MM.1S (cell line): ENCODE results near the gene SLC38A10.

ENCODE experiments used
- DNase-seq: peaks from one replicate; pipeline ENCODE4 v3.0.0-alpha.2; 2015
- H2AFZ ChIP-seq: fragments of 300-600 bp; sonication (generic); 2 replicates; pipeline ENCODE4 v1.6.0; 2016; ENCODE audit warnings: antibody characterized with exemption, low read length
- H3F3A ChIP-seq: fragments of 300-600 bp; sonication (generic); 2 replicates; pipeline ENCODE4 v1.6.1; 2016; ENCODE audit warnings: mild to moderate bottlenecking, antibody characterized with exemption, low read length, moderate library complexity, mixed read lengths; ENCODE audit not compliant: insufficient read depth
- H3K27ac ChIP-seq: fragments of 300-600 bp; sonication (generic); 2 replicates; pipeline ENCODE4 v1.5.1; 2016; ENCODE audit warnings: mild to moderate bottlenecking, low read length
- H3K27me3 ChIP-seq: fragments of 300-600 bp; sonication (generic); replicated peaks from 2 replicates; pipeline ENCODE4 v1.6.0; 2016; ENCODE audit warnings: low read length; ENCODE audit not compliant: insufficient read depth
- H3K36me3 ChIP-seq: fragments of 300-600 bp; sonication (generic); replicated peaks from 2 replicates; pipeline ENCODE4 v1.6.1; 2016; ENCODE audit warnings: mild to moderate bottlenecking, low read length, mixed read lengths; ENCODE audit not compliant: insufficient read depth
- H3K4me1 ChIP-seq: fragments of 300-600 bp; sonication (generic); 2 replicates; pipeline ENCODE4 v1.6.1; 2016; ENCODE audit warnings: low read length, mixed read lengths
- H3K4me2 ChIP-seq: fragments of 300-600 bp; sonication (generic); 2 replicates; pipeline ENCODE4 v1.6.0; 2016; ENCODE audit warnings: low read depth, low read length
- H3K4me3 ChIP-seq: fragments of 300-600 bp; sonication (generic); 2 replicates; pipeline ENCODE4 v1.5.1; 2016; ENCODE audit warnings: low read length, mixed read lengths
- H3K79me2 ChIP-seq: fragments of 300-600 bp; sonication (generic); 2 replicates; pipeline ENCODE4 v1.6.1; 2016; ENCODE audit warnings: mixed run types, low read length, mixed read lengths
- H3K9ac ChIP-seq: fragments of 300-600 bp; sonication (generic); 2 replicates; pipeline ENCODE4 v1.6.1; 2016; ENCODE audit warnings: low read length, mixed read lengths
- H3K9me2 ChIP-seq: fragments of 300-600 bp; sonication (generic); replicated peaks from 2 replicates; pipeline ENCODE4 v1.6.1; 2016; ENCODE audit warnings: mild to moderate bottlenecking, low read length, mixed read lengths; ENCODE audit not compliant: insufficient read depth
- H3K9me3 ChIP-seq: fragments of 300-600 bp; sonication (generic); replicated peaks from 2 replicates; pipeline ENCODE4 v1.6.1; 2016; ENCODE audit warnings: mild to moderate bottlenecking, low read length, mixed read lengths; ENCODE audit not compliant: insufficient read depth
- H4K20me1 ChIP-seq: fragments of 300-600 bp; sonication (generic); 2 replicates; pipeline ENCODE4 v1.6.1; 2016; ENCODE audit warnings: mild to moderate bottlenecking, low read length, moderate library complexity, mixed read lengths; ENCODE audit not compliant: insufficient read depth
- CTCF ChIP-seq: fragments of 300-600 bp; sonication (generic); IDR thresholded peaks from 2 replicates; pipeline ENCODE4 v1.5.1; 2016; ENCODE audit warnings: antibody characterized with exemption, low read length, mixed read lengths
- EZH2 ChIP-seq: fragments of 300-600 bp; sonication (generic); optimal IDR thresholded peaks from 2 replicates; pipeline ENCODE3; 2017; ENCODE audit warnings: low read depth, mild to moderate bottlenecking, antibody characterized with exemption, low read length, mixed read lengths
- EZH2phosphoT487 ChIP-seq: fragments of 300-600 bp; sonication (generic); IDR thresholded peaks from 2 replicates; pipeline ENCODE4 v1.6.1; 2018; ENCODE audit warnings: antibody characterized with exemption, low read length

The SLC38A10 gene

GRCh38 chr17:81304196-81305015, 9.3 kb upstream of the SLC38A10 start:
- Histone ChIP-seq H3K4me2 (no peak overlapping the region), H3K9me3 (no peaks in the 10 kb centered on the region), H3K27ac (no peak overlapping the region), H2AFZ (no peak overlapping the region), H3K27me3 (peaks cover 94% of the 10 kb centered on the region), H3K36me3 (no peaks in the 10 kb centered on the region), H3K9ac (no peak overlapping the region), H4K20me1 (no peaks in the 10 kb centered on the region), H3K4me1 (no peaks in the 10 kb centered on the region), H3K79me2 (no peaks in the 10 kb centered on the region), H3K4me3 (no peak overlapping the region), H3K9me2 (no peaks in the 10 kb centered on the region), H3F3A (no peaks in the 10 kb centered on the region)
- DNase-seq, result no peak
- TF ChIP-seq EZH2, result no peak
- no peak for TF ChIP-seq CTCF
- TF ChIP-seq EZH2phosphoT487, result no peak

DNA sequence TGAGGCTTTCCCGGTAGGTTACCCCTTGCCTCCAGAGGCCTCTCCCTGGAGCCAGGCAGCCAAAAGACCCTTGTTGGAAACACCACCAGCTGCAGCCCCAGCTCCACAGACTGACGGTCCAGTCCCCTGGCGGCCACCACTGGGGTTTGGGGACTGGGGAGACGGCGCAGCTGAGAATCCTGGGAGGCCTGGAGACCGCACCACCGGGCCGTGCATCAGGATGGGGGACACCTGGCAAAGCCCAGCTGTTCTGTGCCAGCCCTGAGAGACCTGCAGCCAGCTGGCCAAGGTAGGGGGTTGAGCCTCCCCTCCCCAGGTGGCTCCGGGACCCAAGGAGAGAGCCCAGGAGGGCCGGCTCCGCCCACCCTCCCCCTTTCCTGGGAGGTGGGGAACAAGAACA, 8.3 kb upstream of the SLC38A10 start:
- no peak for DNase-seq
- H3K4me1 ChIP-seq, result no peaks in the 10 kb centered on the region
- H3K27ac ChIP-seq, result no peak overlapping the region
- H3K9me3 ChIP-seq, result no peaks in the 10 kb centered on the region
- no peaks in the 10 kb centered on the region for H3K79me2 ChIP-seq
- H3F3A ChIP-seq, result no peaks in the 10 kb centered on the region
- H3K27me3 ChIP-seq, result peaks cover 96% of the 10 kb centered on the region
- H3K4me2 ChIP-seq, result no peak overlapping the region
- H3K9ac ChIP-seq, result no peak overlapping the region
- H3K36me3 ChIP-seq, result no peaks in the 10 kb centered on the region
- H2AFZ ChIP-seq, result no peak overlapping the region
- H3K9me2 ChIP-seq, result no peaks in the 10 kb centered on the region
- no peak overlapping the region for H3K4me3 ChIP-seq
- no peak for TF ChIP-seq EZH2
- no peak for TF ChIP-seq EZH2phosphoT487
- no peak for TF ChIP-seq CTCF
- H4K20me1 ChIP-seq, result no peaks in the 10 kb centered on the region

DNA sequence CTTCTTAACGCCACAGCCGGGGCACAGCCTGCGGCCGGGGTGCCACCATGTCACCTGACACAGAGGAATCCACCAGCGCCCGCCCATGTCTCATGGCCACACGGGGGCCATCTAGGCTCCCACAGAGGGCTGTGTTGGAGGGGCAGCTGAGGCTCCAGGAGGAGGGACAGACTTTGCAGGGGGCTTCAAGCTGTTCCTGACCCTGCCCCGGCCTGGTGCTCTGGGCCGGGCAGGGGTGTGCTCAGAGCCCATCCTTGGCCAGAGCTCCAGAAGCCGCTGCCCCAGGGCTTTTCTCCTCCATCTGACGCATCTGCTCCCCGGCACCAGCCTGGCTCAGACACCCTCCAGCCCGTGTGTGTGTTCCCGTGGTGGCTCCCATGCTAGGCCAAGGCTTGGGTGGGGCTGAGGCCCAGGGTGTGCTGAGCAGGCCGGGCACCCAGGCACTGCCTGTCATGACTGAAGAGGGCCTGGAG, 7.8 kb upstream of the SLC38A10 start:
- Histone ChIP-seq H2AFZ (no peak overlapping the region), H4K20me1 (no peaks in the 10 kb centered on the region), H3K27me3 (peaks cover 95% of the 10 kb centered on the region), H3K36me3 (no peaks in the 10 kb centered on the region), H3K4me2 (no peak overlapping the region), H3K79me2 (no peaks in the 10 kb centered on the region), H3F3A (no peaks in the 10 kb centered on the region), H3K9ac (no peak overlapping the region), H3K27ac (no peak overlapping the region), H3K9me3 (no peaks in the 10 kb centered on the region), H3K9me2 (no peaks in the 10 kb centered on the region), H3K4me3 (no peak overlapping the region), H3K4me1 (no peaks in the 10 kb centered on the region)
- DNase-seq, result no peak
- TF ChIP-seq EZH2phosphoT487 (no peak), EZH2 (no peak), CTCF (no peak; the same call in 1 of the 2 replicates)
